GM21390 (cell line): ENCODE measurements around the gene KCNT2.
A peak's percentile ranks its signal among the peaks of the same experiment; 100 is the strongest.
"Not testable (repeated sequence)": the region's sequence is repeated elsewhere in the genome, so short reads cannot be mapped to it uniquely, and the experiment has no call there.

Experiments
- ATAC-seq: cut with Tn5 transposase; IDR thresholded peaks from one replicate; pipeline ENCODE4 v1.9.1; 2021; ENCODE audit not compliant: unreplicated experiment

The KCNT2 gene

GRCh38 chr1:196355206-196355786, 252.9 kb downstream of the KCNT2 start:
- ATAC-seq: no peak

- ATAC-seq: no peak
These were observed 263.8 kb downstream of the KCNT2 start for GRCh38 chr1:196344453-196344852.

- no peak for ATAC-seq
These were observed 283.9 kb downstream of the KCNT2 start for GRCh38 chr1:196324345-196324744.

GRCh38 chr1:196323869-196324268, 284.4 kb downstream of the KCNT2 start:
- no peak for ATAC-seq

GRCh38 chr1:196319301-196319700, 288.9 kb downstream of the KCNT2 start:
- no peak for ATAC-seq

GRCh38 chr1:196317535-196318522, 290.4 kb downstream of the KCNT2 start:
- no peak for ATAC-seq

- ATAC-seq: no peak
These were observed 295.5 kb downstream of the KCNT2 start for GRCh38 chr1:196312739-196313138.

GRCh38 chr1:196309386-196309785, 298.9 kb downstream of the KCNT2 start:
- peak; percentile 60 for ATAC-seq

GRCh38 chr1:196308176-196308575, 300.1 kb downstream of the KCNT2 start:
- ATAC-seq: no peak

- no peak for ATAC-seq
These were observed 301.8 kb downstream of the KCNT2 start for GRCh38 chr1:196306421-196306820.

GRCh38 chr1:196305216-196305615, 303.0 kb downstream of the KCNT2 start:
- ATAC-seq: no peak

- no peak for ATAC-seq
These were observed 305.3 kb downstream of the KCNT2 start for GRCh38 chr1:196302981-196303380.

GRCh38 chr1:196302420-196302819, 305.8 kb downstream of the KCNT2 start:
- no peak for ATAC-seq

GRCh38 chr1:196295766-196296165, 312.5 kb downstream of the KCNT2 start:
- ATAC-seq: no peak

- no peak for ATAC-seq
These were observed 329.4 kb downstream of the KCNT2 start for GRCh38 chr1:196278816-196279215.

GRCh38 chr1:196277860-196278259, 330.4 kb downstream of the KCNT2 start:
- ATAC-seq: no peak

- no peak for ATAC-seq
These were observed 336.9 kb downstream of the KCNT2 start for GRCh38 chr1:196271212-196271947.

- not testable (repeated sequence) for ATAC-seq
These were observed 345.2 kb downstream of the KCNT2 start for GRCh38 chr1:196263086-196263485.

- ATAC-seq: no peak
These were observed 348.0 kb downstream of the KCNT2 start for GRCh38 chr1:196260270-196260669.

- no peak for ATAC-seq
These were observed 348.9 kb downstream of the KCNT2 start for GRCh38 chr1:196259316-196259715.

GRCh38 chr1:196255762-196256161, 352.5 kb downstream of the KCNT2 start:
- no peak for ATAC-seq

- ATAC-seq: no peak
These were observed 378.7 kb downstream of the KCNT2 start for GRCh38 chr1:196229546-196229945.
